Suprapubic skin (tissue), 4 donors: ENCODE results near the gene PSD. TPM values are rescaled to one million over a fixed set of nuclear protein-coding genes. Genes with fewer than 3 reads are reported as not detected.

ENCODE experiments used
- DNase-seq, 2 donors: peaks; one replicate each; pipeline ENCODE4 v3.0.0-alpha.2; 2019; ENCODE audit warnings: low spot score in 2 of 2
- H3K27ac ChIP-seq: fragments of 200-600 bp; sonication (generic); one replicate; pipeline ENCODE4 v1.5.1; 2019
- H3K27me3 ChIP-seq: fragments of 200-600 bp; sonication (generic); one replicate; pipeline ENCODE4 v1.5.1; 2019
- H3K36me3 ChIP-seq: fragments of 200-600 bp; sonication (generic); one replicate; pipeline ENCODE4 v1.5.1; 2019
- H3K4me1 ChIP-seq: fragments of 200-600 bp; sonication (generic); one replicate; pipeline ENCODE4 v1.5.1; 2019
- H3K4me3 ChIP-seq: fragments of 200-600 bp; sonication (generic); one replicate; pipeline ENCODE4 v1.5.1; 2019; ENCODE audit warnings: mild to moderate bottlenecking
- H3K9me3 ChIP-seq: fragments of 200-600 bp; sonication (generic); one replicate; pipeline ENCODE4 v1.5.1; 2019
- EP300 ChIP-seq: sonication (generic); formaldehyde crosslinking; IDR thresholded peaks from one replicate; pipeline ENCODE4 v1.6.1; 2017; ENCODE audit warnings: antibody characterized with exemption
- POLR2A ChIP-seq, 2 donors: fragments of 450-650 bp; IDR thresholded peaks; one replicate each; pipeline ENCODE4 v1.6.1; 2017; ENCODE audit warnings: antibody characterized with exemption in 2 of 2, mild to moderate bottlenecking in 2 of 2, moderate library complexity in 2 of 2
- POLR2AphosphoS5 ChIP-seq, 3 donors: sonication (generic); formaldehyde crosslinking; IDR thresholded peaks; one replicate each; pipeline ENCODE4 v1.6.1; 2017; ENCODE audit warnings: antibody characterized with exemption in 3 of 3
- WGBS: methylation state at CpG from one replicate; pipeline ENCODE4 v1.1.5; 2018; 5-methylcytosine and 5-hydroxymethylcytosine counted together
- total RNA-seq, 4 donors: library from RNA; depleted of rRNA; stranded (reverse); fragments of >200 nt; gene quantifications; one replicate each; pipeline ENCODE4 v1.1.0, GENCODE V29; 2016
- TF ChIP-seq, protein P1 (sequence below), 2 donors: fragments of 200-600 bp in 1 of 2; fragments of 450-650 bp in 1 of 2; sonication (generic) in 1 of 2; IDR thresholded peaks; one replicate each; pipeline ENCODE4 v1.5.1; 2016 to 2019; ENCODE audit warnings: antibody characterized with exemption in 2 of 2, mild to moderate bottlenecking in 1 of 2, moderate library complexity in 1 of 2

The PSD gene
- total RNA-seq, 4 donors from 2014 or later: 1.7 to 4.8 (median 2.1) TPM

- DNase-seq: no peak
- H3K27me3 ChIP-seq: no peaks in the 10 kb centered on the region
- no peak overlapping the region for H3K4me3 ChIP-seq
- no peak overlapping the region for H3K27ac ChIP-seq
- H3K36me3 ChIP-seq: peaks cover 87% of the 10 kb centered on the region
- no peaks in the 10 kb centered on the region for H3K9me3 ChIP-seq
- WGBS: 84% methylated on average over 2 of the region's 2 CpGs
- no peak for TF ChIP-seq POLR2A (IDR thresholded peaks at IDR 0.05)
- TF ChIP-seq, protein P1, sequence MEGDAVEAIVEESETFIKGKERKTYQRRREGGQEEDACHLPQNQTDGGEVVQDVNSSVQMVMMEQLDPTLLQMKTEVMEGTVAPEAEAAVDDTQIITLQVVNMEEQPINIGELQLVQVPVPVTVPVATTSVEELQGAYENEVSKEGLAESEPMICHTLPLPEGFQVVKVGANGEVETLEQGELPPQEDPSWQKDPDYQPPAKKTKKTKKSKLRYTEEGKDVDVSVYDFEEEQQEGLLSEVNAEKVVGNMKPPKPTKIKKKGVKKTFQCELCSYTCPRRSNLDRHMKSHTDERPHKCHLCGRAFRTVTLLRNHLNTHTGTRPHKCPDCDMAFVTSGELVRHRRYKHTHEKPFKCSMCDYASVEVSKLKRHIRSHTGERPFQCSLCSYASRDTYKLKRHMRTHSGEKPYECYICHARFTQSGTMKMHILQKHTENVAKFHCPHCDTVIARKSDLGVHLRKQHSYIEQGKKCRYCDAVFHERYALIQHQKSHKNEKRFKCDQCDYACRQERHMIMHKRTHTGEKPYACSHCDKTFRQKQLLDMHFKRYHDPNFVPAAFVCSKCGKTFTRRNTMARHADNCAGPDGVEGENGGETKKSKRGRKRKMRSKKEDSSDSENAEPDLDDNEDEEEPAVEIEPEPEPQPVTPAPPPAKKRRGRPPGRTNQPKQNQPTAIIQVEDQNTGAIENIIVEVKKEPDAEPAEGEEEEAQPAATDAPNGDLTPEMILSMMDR (IDR thresholded peaks at IDR 0.05): no peak
- TF ChIP-seq EP300: no peak
- no peak for TF ChIP-seq POLR2AphosphoS5 (IDR thresholded peaks at IDR 0.05)
- no peaks in the 10 kb centered on the region for H3K4me1 ChIP-seq
Observed at GRCh38 chr10:102375867-102376266, 42.7 kb downstream of the PSD start.

DNA sequence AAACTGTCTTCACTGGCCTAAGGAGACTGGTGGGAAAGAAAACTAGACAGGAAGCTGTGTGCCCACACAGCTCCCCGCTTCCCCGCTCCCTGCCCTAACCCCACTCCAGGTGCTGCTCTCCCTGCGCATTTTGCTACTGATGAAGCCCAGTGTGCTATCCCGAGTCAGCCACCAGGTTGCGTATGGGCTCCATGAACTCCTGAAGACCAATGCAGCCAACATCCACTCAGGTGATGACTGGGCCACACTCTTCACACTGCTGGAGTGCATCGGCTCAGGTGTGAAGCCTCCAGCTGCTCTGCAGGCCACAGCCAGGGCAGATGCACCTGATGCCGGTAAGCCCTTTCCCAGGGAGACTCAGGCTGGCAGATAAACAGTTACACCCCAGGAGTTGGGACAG lies 43.3 kb downstream of the PSD start:
- H3K27me3 ChIP-seq: no peaks in the 10 kb centered on the region
- H3K4me1 ChIP-seq: no peaks in the 10 kb centered on the region
- no peak for DNase-seq
- H3K4me3 ChIP-seq: no peak overlapping the region
- TF ChIP-seq EP300 (no peak), POLR2AphosphoS5 (IDR thresholded peaks at IDR 0.05) (no peak)
- TF ChIP-seq, protein P1 (IDR thresholded peaks at IDR 0.05): no peak
- no peaks in the 10 kb centered on the region for H3K9me3 ChIP-seq
- peaks cover 87% of the 10 kb centered on the region for H3K36me3 ChIP-seq
- no peak overlapping the region for H3K27ac ChIP-seq
- 79% methylated on average over 6 of the region's 7 CpGs for WGBS

- no peak for DNase-seq
- Histone ChIP-seq H3K36me3 (peaks cover 87% of the 10 kb centered on the region), H3K4me1 (no peaks in the 10 kb centered on the region), H3K27me3 (no peaks in the 10 kb centered on the region), H3K9me3 (no peaks in the 10 kb centered on the region), H3K4me3 (no peak overlapping the region), H3K27ac (no peak overlapping the region)
- WGBS: 99% methylated on average over 2 of the region's 2 CpGs
- TF ChIP-seq EP300: no peak
- TF ChIP-seq POLR2AphosphoS5 (IDR thresholded peaks at IDR 0.05): no peak
- no peak for TF ChIP-seq POLR2A (IDR thresholded peaks at IDR 0.05)
- TF ChIP-seq, protein P1 (IDR thresholded peaks at IDR 0.05): no peak
Observed at GRCh38 chr10:102371295-102371694, 47.3 kb downstream of the PSD start.

DNA sequence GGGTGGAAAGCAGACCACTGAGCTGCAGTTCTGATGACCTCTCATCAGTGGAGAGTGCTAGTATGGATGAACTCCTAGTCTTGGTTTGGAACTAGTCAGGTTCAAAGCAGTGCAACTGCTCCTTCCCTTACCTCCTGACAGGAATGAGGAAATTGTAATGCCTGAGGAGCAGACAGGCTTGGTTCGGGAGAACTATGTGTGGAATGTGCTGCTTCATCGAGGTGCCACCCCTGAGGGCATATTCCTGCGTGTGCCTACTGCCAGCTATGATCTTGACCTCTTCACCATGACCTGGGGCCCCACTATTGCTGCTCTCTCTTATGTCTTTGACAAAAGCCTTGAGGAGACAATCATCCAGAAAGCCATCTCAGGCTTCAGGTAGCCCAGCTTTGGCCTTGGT lies 50.5 kb downstream of the PSD start:
- H3K36me3 ChIP-seq: peaks cover 100% of the 10 kb centered on the region
- H3K27ac ChIP-seq: no peak overlapping the region
- TF ChIP-seq, protein P1 (IDR thresholded peaks at IDR 0.05): no peak
- TF ChIP-seq EP300: no peak
- no peak for TF ChIP-seq POLR2AphosphoS5 (IDR thresholded peaks at IDR 0.05)
- no peak for TF ChIP-seq POLR2A (IDR thresholded peaks at IDR 0.05)
- H3K27me3 ChIP-seq: no peaks in the 10 kb centered on the region
- no peaks in the 10 kb centered on the region for H3K4me1 ChIP-seq
- no peak overlapping the region for H3K4me3 ChIP-seq
- no peaks in the 10 kb centered on the region for H3K9me3 ChIP-seq
- 67% methylated on average over 2 of the region's 3 CpGs for WGBS
- no peak for DNase-seq

GRCh38 chr10:102367441-102367840 lies 51.1 kb downstream of the PSD start:
- DNase-seq: no peak
- Histone ChIP-seq H3K9me3 (no peaks in the 10 kb centered on the region), H3K36me3 (peaks cover 100% of the 10 kb centered on the region), H3K4me1 (no peaks in the 10 kb centered on the region), H3K27ac (no peak overlapping the region), H3K4me3 (no peak overlapping the region), H3K27me3 (no peaks in the 10 kb centered on the region)
- 100% methylated on average over 1 of the region's 1 CpG for WGBS
- TF ChIP-seq POLR2A (IDR thresholded peaks at IDR 0.05): no peak

GRCh38 chr10:102358712-102359382 lies 59.7 kb downstream of the PSD start:
- 85% methylated on average over 4 of the region's 4 CpGs for WGBS
- no peaks in the 10 kb centered on the region for H3K27me3 ChIP-seq
- H3K4me3 ChIP-seq: no peak overlapping the region
- DNase-seq: no peak
- no peaks in the 10 kb centered on the region for H3K4me1 ChIP-seq
- TF ChIP-seq, protein P1 (IDR thresholded peaks at IDR 0.05): no peak
- TF ChIP-seq EP300: no peak
- TF ChIP-seq POLR2AphosphoS5 (IDR thresholded peaks at IDR 0.05): no peak
- no peak for TF ChIP-seq POLR2A (IDR thresholded peaks at IDR 0.05)
- no peaks in the 10 kb centered on the region for H3K9me3 ChIP-seq
- no peak overlapping the region for H3K27ac ChIP-seq
- peaks cover 93% of the 10 kb centered on the region for H3K36me3 ChIP-seq
